Tibial nerve (tissue), 4 donors: ENCODE results near the gene SHANK3. TPM values are rescaled to one million over a fixed set of nuclear protein-coding genes. Genes with fewer than 3 reads are reported as not detected.
"Not testable (repeated sequence)": the region's sequence is repeated elsewhere in the genome, so short reads cannot be mapped to it uniquely, and the experiment has no call there.

Experiments used
- DNase-seq, 2 donors: peaks; one replicate each; pipeline ENCODE4 v3.0.0-alpha.2; 2019; ENCODE audit warnings: low spot score in 2 of 2
- H3K27ac ChIP-seq, 4 donors: fragments of 200-600 bp; sonication (generic) in 3 of 4; one replicate each; pipeline ENCODE4 v1.5.1; 2017 to 2019; ENCODE audit warnings: mild to moderate bottlenecking in 1 of 4
- H3K27me3 ChIP-seq, 2 donors: fragments of 200-600 bp; sonication (generic) in 1 of 2; one replicate each; pipeline versions ENCODE4 v1.5.1 to v1.6.0; 2017 to 2019
- H3K36me3 ChIP-seq, 3 donors: fragments of 200-600 bp; sonication (generic); one replicate each; pipeline ENCODE4 v1.5.1; 2018 to 2019
- H3K4me1 ChIP-seq, 4 donors: fragments of 200-600 bp; sonication (generic) in 3 of 4; one replicate each; pipeline ENCODE4 v1.5.1; 2017 to 2019
- H3K4me3 ChIP-seq, 4 donors: fragments of 200-600 bp; sonication (generic) in 3 of 4; one replicate each; pipeline ENCODE4 v1.5.1; 2017 to 2019; ENCODE audit warnings: mild to moderate bottlenecking in 1 of 4, moderate library complexity in 1 of 4
- H3K9me3 ChIP-seq, 4 donors: fragments of 200-600 bp; sonication (generic) in 3 of 4; one replicate each; pipeline ENCODE4 v1.5.1; 2017 to 2019
- EP300 ChIP-seq, 2 donors: sonication (generic); formaldehyde crosslinking; IDR thresholded peaks; one replicate each; pipeline ENCODE4 v1.6.1; 2017; ENCODE audit warnings: antibody characterized with exemption in 2 of 2, mild to moderate bottlenecking in 1 of 2
- POLR2A ChIP-seq, 2 donors: fragments of 450-650 bp; IDR thresholded peaks; one replicate each; pipeline ENCODE4 v1.6.1; 2017; ENCODE audit warnings: antibody characterized with exemption in 2 of 2, mild to moderate bottlenecking in 2 of 2, moderate library complexity in 2 of 2
- WGBS, 2 donors: methylation state at CpG; one replicate each; pipeline ENCODE4 v1.1.5; 2018; 5-methylcytosine and 5-hydroxymethylcytosine counted together
- total RNA-seq, 4 donors: library from RNA; depleted of rRNA; stranded (reverse); fragments of >200 nt; gene quantifications; one replicate each; pipeline ENCODE4 v1.1.0, GENCODE V29; 2016
- TF ChIP-seq, protein P1 (sequence below), 5 experiments: fragments of 200-600 bp in 3 of 5; fragments of 450-650 bp in 2 of 5; sonication (generic) in 3 of 5; IDR thresholded peaks; one replicate each; pipeline ENCODE4 v1.5.1; 2016 to 2019; ENCODE audit warnings: antibody characterized with exemption in 5 of 5, mild to moderate bottlenecking in 3 of 5, moderate library complexity in 2 of 5

SHANK3 gene
- total RNA-seq, 4 donors from 2014 or later, result 10.3 to 29.4 (median 20.5) TPM

DNA sequence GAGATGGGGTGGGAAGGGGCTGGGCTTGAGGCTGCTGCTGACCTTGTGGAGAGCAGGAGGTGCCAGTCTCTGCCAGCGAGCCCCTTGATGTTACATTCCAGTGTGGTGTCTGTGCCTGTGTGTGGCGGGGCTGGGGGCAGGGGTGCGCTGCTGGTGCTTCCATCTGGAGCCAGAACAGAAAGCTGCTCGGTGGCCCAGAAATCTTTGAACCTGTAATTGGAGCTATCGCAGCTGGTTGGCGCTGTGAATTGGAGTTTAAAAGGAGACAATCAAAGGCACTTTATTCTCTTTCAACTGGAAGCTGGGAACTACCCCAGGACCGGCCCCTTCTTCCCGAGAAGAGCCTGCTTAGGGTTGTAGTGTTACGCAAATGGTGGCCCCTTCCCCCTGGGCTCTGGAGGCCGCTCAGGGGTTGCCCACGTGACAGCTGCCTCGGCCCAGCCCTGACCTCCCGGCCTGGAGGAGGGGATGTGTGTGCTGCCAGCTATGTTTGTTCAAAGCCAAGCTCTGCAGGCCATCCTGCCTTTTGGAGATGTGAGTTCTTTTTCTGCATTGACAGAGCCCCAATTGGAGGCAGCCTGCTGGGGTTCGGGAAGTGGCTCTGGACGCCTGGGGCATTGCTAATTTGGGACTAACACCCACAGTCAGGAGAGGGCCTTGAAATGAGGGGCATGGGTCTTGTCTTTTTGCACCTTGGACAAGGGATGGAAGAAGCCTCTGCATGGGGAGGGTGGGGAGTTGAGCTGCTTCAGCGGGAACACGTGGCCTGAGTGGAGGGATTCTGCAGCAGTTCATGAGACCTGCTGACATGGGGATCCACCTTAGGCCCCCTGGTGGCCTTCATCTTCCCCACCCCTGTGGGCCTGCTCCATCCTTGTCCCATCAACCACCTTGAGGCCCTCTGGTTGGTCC lies 30.7 kb upstream of the SHANK3 start:
- DNase-seq, result no peak
- Histone ChIP-seq H3K27me3 (peaks cover 0 to 22% of the 10 kb centered on the region in 2 donors), H3K27ac (peak overlapping the region in 1 of 4 donors; percentile 44), H3K36me3 (no peaks in the 10 kb centered on the region), H3K4me3 (no peak overlapping the region), H3K9me3 (no peaks in the 10 kb centered on the region), H3K4me1 (peaks cover 0 to 16% (median 11%) of the 10 kb centered on the region in 4 donors)
- TF ChIP-seq POLR2A (IDR thresholded peaks at IDR 0.05) (no peak), EP300 (IDR thresholded peaks at IDR 0.05) (peak in 1 of 2 donors; percentile 35)
- TF ChIP-seq, protein P1, sequence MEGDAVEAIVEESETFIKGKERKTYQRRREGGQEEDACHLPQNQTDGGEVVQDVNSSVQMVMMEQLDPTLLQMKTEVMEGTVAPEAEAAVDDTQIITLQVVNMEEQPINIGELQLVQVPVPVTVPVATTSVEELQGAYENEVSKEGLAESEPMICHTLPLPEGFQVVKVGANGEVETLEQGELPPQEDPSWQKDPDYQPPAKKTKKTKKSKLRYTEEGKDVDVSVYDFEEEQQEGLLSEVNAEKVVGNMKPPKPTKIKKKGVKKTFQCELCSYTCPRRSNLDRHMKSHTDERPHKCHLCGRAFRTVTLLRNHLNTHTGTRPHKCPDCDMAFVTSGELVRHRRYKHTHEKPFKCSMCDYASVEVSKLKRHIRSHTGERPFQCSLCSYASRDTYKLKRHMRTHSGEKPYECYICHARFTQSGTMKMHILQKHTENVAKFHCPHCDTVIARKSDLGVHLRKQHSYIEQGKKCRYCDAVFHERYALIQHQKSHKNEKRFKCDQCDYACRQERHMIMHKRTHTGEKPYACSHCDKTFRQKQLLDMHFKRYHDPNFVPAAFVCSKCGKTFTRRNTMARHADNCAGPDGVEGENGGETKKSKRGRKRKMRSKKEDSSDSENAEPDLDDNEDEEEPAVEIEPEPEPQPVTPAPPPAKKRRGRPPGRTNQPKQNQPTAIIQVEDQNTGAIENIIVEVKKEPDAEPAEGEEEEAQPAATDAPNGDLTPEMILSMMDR (IDR thresholded peaks at IDR 0.05), result peak in 3 of 5 experiments; percentile 37 to 42 (median 39)
- WGBS, 2 donors, result 9 to 14% methylated on average over 17 of the region's 17 CpGs

DNA sequence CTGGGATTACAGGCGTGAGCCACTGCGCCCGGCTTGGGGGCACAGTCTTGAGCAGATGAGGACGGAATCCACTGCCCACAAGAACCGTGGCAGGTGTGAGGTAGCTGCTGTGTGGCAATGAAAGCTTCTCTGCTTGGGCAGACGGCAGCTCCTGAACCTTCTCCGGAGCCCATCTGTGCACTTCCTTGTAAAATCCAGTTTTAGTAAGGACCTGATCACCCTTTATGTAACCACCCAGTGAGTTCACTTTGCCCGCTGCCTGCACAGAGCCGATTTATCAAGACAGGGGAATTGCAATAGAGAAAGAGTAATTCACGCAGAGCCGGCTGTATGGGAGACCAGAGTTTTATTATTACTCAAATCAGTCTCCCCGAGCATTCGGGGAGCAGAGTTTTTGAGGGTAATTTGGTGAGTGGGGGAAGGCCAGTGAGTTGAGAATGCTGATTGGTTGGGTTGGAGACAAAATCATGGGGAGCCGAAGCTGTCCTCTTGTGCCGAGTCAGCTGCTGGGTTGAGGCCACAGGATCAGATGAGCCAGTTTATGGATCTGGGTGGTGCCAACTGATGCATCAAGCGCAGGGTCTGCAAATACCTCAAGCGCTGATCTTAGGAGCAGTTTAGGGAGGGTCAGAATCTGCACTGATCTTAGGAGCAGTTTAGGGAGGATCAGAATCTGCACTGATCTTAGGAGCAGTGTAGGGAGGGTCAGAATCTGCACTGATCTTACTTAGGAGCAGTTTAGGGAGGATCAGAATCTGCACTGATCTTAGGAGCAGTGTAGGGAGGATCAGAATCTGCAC lies 29.4 kb upstream of the SHANK3 start:
- WGBS, 2 donors, result 91 to 92% methylated on average over 17 of the region's 17 CpGs
- H3K9me3 ChIP-seq, H3K4me3 ChIP-seq, H3K36me3 ChIP-seq, H3K27ac ChIP-seq, DNase-seq: not testable (repeated sequence)
- Histone ChIP-seq H3K4me1 (peaks cover 0 to 16% (median 11%) of the 10 kb centered on the region in 4 donors), H3K27me3 (peaks cover 0 to 22% of the 10 kb centered on the region in 2 donors)

DNA sequence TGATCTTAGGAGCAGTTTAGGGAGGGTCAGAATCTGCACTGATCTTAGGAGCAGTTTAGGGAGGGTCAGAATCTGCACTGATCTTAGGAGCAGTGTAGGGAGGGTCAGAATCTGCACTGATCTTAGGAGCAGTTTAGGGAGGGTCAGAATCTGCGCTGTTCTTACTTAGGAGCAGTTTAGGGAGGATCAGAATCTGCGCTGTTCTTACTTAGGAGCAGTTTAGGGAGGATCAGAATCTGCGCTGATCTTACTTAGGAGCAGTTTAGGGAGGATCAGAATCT lies 28.9 kb upstream of the SHANK3 start:
- not testable (repeated sequence) for H3K9me3 ChIP-seq, H3K27ac ChIP-seq, H3K36me3 ChIP-seq, H3K4me3 ChIP-seq, DNase-seq
- WGBS, 2 donors, result 71 to 82% methylated on average over 3 of the region's 3 CpGs
- peaks cover 0 to 22% of the 10 kb centered on the region in 2 donors for H3K27me3 ChIP-seq
- peaks cover 0 to 16% (median 11%) of the 10 kb centered on the region in 4 donors for H3K4me1 ChIP-seq

- no peaks in the 10 kb centered on the region for H3K4me1 ChIP-seq
- no peak overlapping the region for H3K4me3 ChIP-seq
- 87 to 89% methylated on average over 10 of the region's 10 CpGs for WGBS, 2 donors
- H3K9me3 ChIP-seq, result peaks cover 0 to 6% (median 0%) of the 10 kb centered on the region in 4 donors
- H3K36me3 ChIP-seq, result no peaks in the 10 kb centered on the region
- H3K27me3 ChIP-seq, result peaks cover 0 to 7% of the 10 kb centered on the region in 2 donors
- no peak overlapping the region for H3K27ac ChIP-seq
- no peak for DNase-seq
- TF ChIP-seq, protein P1 (IDR thresholded peaks at IDR 0.05), result no peak
- no peak for TF ChIP-seq POLR2A (IDR thresholded peaks at IDR 0.05)
- TF ChIP-seq EP300 (IDR thresholded peaks at IDR 0.05), result no peak
Measured at GRCh38 chr22:50653256-50653655, 19.4 kb upstream of the SHANK3 start.

GRCh38 chr22:50654664-50655063 lies 18.0 kb upstream of the SHANK3 start:
- 83 to 84% methylated on average over 6 of the region's 6 CpGs for WGBS, 2 donors

DNA sequence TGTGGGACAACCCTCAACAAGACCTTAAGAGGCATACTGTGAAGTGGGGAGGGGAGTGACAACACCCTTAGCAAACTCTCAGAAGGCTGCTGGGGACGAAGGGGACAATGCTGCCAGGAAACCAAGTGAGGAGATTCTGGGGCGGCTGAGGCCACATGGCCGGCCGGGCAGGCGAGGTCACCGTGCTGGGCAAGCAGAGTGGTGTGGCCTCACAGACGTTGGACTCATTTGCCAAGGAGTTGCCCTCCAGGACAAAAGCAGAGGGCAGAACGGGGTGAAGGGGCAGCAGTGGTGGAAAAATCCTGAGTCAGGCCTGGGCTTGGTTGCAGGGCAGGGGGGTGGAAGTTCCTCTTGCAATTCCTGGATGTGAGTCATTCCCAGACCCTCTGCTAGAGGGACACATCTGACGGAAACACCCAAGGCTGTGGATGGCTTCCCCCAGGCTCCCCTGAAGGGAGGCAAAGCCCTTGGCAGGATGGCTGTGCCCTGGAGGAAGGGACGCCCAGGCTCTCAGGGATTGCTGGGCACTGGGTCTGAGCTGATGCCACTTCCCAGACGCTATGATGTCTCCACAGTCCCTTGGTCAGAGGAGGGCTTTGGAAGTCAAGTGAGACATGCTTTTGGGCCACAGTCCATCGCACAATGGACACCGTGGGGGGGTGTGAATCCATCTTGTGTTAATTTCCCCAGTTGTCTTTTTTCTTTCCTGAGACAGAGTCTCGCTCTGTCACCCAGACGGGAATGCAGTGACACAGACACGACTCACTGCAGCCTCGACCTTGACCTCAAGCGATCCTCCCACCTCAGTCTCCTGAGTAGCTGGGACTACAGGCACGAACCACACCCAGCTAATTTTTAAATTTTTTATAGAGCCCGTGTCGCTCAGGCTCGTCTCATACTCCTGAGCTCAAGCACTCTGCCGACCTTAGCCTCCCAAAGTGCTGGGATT lies 16.2 kb upstream of the SHANK3 start:
- H3K27ac ChIP-seq, result peak overlapping the region in 1 of 4 donors; percentile 4
- H3K4me3 ChIP-seq, result no peak overlapping the region
- 55 to 57% methylated on average over 20 to 23 of the region's 23 CpGs for WGBS, 2 donors
- DNase-seq, result no peak
- H3K4me1 ChIP-seq, result no peaks in the 10 kb centered on the region
- H3K27me3 ChIP-seq, result peaks cover 0 to 7% of the 10 kb centered on the region in 2 donors
- TF ChIP-seq POLR2A (IDR thresholded peaks at IDR 0.05) (no peak), EP300 (IDR thresholded peaks at IDR 0.05) (peak in 1 of 2 donors; percentile 47)
- TF ChIP-seq, protein P1 (IDR thresholded peaks at IDR 0.05), result no peak
- H3K36me3 ChIP-seq, result no peaks in the 10 kb centered on the region
- H3K9me3 ChIP-seq, result no peaks in the 10 kb centered on the region

More at GRCh38 chr22:50654664-50655063, 18.0 kb upstream of the SHANK3 start:
- H3K9me3 ChIP-seq, H3K27me3 ChIP-seq, H3K4me1 ChIP-seq, DNase-seq, H3K4me3 ChIP-seq, H3K27ac ChIP-seq, H3K36me3 ChIP-seq: not testable (repeated sequence)
